Stimulated activated CD4-positive, alpha-beta T cell treated with anti-CD3 and anti-CD28 coated beads, TNF-alpha, amount 100 ng/mL, for 24 hours (primary cell): ENCODE results near the gene ATP10D.
"Not testable (repeated sequence)": the region's sequence is repeated elsewhere in the genome, so short reads cannot be mapped to it uniquely, and the experiment has no call there.

ENCODE experiments used
- DNase-seq, 3 experiments: peaks; one replicate each; pipeline ENCODE4 v3.0.0-alpha.2; 2020; ENCODE audit warnings: low read depth in 3 of 3

Gene ATP10D

GRCh38 chr4:47535567-47536147 lies 50.6 kb downstream of the ATP10D start:
- DNase-seq = no peak

- DNase-seq = no peak
These were observed 51.9 kb downstream of the ATP10D start for GRCh38 chr4:47536966-47537365.

- no peak for DNase-seq
These were observed 53.2 kb downstream of the ATP10D start for GRCh38 chr4:47538111-47538824.

DNA sequence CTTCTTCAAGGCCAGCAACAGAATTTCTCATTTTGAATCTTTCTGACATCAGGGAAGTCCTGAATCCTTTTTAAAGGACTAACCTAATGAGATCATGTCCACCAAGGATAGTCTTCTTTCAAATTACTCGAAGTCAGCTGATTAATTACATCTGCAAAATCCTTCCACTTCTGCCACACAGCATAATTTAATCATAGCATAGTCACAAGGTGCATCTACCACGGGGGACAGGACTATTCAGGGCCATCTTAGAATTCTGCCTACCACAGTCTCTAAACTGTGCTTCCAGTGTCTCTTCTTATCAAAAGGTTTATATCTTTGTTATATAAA lies 53.7 kb downstream of the ATP10D start:
- DNase-seq = no peak

DNA sequence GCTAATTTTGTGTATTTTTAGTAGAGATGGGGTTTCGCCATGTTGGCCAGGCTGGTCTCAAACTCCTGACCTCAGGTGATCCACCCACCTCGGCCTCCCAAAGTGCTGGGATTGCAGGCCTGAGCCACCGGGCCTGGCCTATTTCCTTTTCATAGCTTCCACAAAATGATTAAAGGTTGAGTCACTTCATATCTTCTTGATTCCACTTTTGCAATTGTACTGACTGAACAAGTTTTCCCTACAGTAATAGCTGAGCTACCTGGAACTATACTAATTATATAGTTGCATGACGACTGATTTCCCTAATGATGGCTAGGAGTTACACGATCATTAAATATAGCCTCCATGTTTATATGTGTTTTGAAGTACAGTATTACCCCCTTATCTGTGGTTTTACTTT lies 57.6 kb downstream of the ATP10D start:
- not testable (repeated sequence) for DNase-seq

DNA sequence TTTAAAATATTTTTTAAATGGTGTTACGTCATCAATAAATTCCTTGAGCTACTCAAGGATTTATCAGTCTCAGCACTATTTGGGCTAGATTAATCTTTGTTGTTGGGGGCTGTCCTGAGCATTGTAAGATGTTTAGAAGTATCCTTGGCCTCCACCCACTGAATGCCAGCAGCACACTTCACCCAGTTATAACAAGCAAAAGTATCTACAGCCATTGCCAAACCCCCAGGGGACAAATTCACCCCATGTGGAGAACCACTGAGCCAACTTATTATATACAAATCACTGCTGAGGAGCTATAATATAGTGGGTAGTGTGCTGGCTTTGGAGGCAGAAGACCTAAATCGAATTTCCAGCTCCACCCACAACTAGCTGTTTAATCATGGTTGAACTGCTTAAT lies 58.3 kb downstream of the ATP10D start:
- no peak for DNase-seq

- DNase-seq = not testable (repeated sequence)
These were observed 65.3 kb downstream of the ATP10D start for GRCh38 chr4:47550357-47550756.

DNA sequence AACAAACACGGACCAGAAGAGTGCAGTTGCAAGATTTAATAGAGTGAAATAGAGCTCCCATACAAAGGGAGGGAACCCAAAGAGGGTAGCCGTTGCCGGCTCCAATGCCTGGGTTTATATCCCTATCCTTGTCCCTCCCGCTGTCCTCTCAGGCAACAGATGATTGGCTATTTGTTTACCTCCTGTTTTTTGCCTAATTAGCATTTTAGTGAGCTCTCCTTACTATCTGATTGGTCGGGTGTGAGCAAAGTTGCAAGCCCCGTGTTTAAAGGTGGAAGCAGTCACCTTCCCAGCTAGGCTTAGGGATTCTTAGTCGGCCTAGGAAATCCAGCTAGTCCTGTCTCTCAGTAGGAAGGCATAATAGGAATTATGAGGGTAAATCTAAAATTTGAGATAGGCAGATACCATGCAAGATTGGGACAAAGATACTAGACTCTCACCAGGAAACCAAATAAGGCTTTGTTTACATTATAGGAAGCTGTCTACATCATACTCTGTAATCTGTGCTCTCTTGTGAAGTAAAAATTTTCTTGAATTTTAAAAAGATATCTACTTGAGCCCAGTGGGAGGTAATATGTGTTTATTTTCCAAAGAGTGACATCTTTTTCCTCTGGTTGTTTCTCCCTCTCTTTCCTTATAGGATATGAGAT lies 65.9 kb downstream of the ATP10D start:
- DNase-seq = no peak

GRCh38 chr4:47551682-47552081 lies 66.6 kb downstream of the ATP10D start:
- no peak for DNase-seq

DNA sequence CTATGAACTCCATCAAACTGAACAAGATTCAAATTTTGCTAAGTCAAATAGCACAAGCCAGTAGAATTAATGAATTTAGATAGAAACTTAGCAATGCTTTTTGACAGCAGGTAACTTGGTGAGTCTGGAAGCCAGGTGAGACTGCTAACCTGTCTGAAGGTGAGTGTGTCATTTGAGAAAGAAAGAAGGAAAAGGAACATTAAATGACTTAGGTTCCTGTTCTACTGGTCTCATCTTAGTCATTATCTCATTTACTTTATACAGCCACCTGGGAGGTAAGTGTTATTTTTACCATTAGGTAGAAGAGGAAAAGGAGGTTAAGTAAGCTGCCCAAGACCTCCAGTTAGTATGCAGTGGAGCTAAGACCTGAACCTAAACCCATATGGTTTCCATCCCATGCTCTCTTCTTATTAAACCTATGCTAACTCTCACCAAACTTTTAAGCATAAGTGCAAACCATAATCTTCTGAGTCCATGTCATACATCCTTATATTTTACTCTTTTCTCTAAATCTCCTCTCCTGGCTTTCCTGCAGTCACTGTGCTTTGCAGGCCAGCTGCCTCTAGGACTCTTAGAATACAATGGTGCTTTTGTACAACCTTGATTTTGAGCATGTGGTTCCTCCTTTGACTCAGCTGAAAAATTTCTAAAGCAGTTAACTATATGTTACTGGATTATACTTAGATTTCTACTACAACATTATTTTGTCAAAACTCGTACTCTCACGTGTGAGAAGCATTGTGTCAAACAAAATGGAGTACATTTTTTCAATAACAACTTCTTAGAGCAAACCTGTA lies 68.5 kb downstream of the ATP10D start:
- DNase-seq = no peak

DNA sequence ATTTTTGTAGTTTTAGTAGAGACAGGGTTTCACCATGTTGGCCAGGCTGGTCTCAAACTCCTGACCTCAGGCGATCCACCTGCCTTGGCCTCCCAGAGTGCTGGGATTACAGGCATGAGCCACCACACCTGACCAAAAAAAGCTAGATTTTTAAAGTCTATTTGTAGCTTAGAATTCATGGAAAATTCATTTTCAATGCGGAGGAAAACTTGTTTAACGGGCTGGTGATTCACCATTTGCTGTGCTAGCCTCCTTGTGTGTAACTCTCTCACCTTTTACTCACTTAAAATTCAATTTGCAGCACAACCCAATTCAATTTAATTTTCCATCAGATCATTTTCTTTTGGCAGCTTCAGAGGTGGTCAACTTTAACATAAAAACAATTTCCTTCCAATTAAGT lies 70.8 kb downstream of the ATP10D start:
- not testable (repeated sequence) for DNase-seq

- no peak for DNase-seq
These were observed 72.2 kb downstream of the ATP10D start for GRCh38 chr4:47557255-47557654.

- no peak for DNase-seq
These were observed 75.6 kb downstream of the ATP10D start for GRCh38 chr4:47560682-47561081.

GRCh38 chr4:47561331-47561730 lies 76.3 kb downstream of the ATP10D start:
- no peak for DNase-seq

- no peak for DNase-seq
These were observed 77.2 kb downstream of the ATP10D start for GRCh38 chr4:47562297-47562696.

DNA sequence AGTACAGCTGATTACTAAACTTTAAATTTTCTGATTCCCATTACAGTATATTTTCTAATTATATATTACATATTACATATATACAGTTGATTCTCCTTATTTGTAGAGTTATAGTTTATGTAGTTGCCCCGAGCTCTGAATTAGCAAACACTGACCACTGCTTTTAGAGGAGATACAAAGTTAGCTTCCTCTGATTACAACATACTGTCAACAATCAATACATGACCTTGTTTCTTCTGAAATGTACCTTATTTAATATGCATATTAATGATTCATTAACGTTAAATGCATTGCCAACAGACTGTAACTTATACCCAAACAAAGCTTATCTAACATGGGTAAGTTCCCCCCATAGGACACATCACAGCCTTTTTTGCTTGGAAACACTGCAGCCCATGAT lies 81.5 kb downstream of the ATP10D start:
- DNase-seq = no peak

- DNase-seq = no peak
These were observed 81.9 kb downstream of the ATP10D start for GRCh38 chr4:47566969-47567368.

DNA sequence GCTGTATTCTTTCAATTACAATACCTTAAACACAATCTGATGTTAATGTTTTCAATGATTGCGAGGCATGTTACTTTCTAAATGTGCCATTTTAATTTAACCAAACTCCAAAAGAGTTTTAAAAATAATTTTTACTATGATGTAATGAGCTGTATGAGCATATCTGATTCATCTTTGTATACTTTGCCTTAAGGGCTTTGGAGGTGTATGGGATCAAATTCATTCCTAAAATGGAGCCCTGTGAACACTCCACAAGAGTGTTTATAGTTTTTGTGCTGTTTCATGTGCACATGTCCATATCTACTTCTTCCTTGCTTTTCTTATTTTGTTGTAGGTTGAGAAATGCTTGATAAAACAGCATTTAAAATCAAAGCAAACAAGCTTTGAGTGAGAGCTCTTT lies 82.4 kb downstream of the ATP10D start:
- DNase-seq = no peak

GRCh38 chr4:47570816-47571215 lies 85.7 kb downstream of the ATP10D start:
- DNase-seq = no peak

- DNase-seq = no peak
These were observed 87.9 kb downstream of the ATP10D start for GRCh38 chr4:47572981-47573380.

DNA sequence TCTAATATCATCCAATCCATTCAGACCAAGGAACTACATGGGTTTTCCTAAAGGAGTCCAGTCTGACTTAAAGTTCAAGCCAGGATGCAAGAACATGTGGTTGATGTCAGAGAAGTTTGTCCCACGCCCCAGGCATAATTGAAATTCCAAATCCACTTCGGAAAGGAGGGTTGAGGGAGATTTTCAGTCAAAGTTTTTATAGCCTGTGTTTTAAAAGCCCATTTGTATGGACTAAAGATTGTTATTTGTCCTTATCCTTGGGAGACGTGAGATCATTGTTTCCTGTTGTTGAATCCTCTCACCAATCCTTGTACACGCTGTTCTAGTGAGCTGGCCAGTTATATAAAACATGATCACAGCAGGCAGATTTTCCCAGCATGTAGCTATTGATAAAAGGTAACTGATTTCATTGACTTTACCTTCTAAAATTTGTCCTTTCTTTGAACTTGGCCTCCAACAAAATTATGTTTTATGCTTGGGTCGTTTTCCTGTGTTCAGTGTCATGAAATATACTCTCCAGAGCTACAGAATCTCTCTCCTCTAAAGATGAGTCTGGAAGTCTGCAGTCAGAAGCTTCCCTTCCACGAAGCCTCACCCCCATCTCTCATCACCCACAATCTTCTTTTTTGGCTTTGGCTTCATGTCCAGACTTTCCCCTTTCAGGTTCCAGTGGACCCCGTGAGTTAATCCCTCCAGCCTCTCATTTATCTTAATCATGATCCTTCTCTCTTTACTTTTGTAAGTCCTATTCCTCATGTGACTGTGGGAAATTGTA lies 92.9 kb downstream of the ATP10D start:
- DNase-seq = no peak

DNA sequence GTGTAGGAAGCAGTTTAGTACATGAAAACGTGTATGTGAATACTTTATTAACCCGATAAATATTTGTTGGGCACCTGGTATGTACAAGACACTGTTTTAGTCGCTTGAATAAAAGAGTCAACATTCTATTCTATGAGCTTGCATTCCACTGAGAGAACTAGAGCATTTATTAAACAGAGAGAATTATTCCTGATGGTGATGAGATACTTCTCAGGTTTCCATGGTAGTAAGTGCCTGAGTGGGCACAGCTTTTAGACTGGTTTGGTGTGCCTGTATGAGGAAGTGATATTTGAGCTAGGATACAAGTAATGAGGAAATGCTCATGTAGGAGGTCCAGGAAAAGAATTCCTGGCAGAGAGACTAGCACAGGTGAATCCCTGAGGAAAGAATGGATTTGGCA lies 94.2 kb downstream of the ATP10D start:
- DNase-seq = no peak
